GM21529 (cell line): ENCODE measurements around the gene TFRC.
"Not testable (repeated sequence)": the region's sequence is repeated elsewhere in the genome, so short reads cannot be mapped to it uniquely, and the experiment has no call there.

Experiments used
- ATAC-seq: cut with Tn5 transposase; IDR thresholded peaks from one replicate; pipeline ENCODE4 v1.9.1; 2021; ENCODE audit not compliant: unreplicated experiment

TFRC gene

DNA sequence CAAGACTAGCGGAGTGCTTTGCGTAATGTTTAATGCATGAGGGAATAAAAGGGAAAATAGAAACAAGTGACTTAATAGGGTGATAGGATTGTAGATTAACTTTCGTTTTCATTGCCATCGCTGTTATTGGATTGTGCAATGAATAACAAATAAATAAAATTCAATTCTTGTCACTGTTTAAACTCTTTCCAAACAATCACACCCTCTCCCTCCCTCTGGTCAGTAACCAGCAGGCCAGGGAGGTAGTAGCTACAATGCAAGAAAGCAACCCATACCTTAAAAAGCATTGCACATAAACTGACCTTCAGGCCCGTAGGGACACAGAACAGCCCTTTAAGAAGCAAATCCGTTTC lies 705 bp upstream of the TFRC start:
- no peak for ATAC-seq

DNA sequence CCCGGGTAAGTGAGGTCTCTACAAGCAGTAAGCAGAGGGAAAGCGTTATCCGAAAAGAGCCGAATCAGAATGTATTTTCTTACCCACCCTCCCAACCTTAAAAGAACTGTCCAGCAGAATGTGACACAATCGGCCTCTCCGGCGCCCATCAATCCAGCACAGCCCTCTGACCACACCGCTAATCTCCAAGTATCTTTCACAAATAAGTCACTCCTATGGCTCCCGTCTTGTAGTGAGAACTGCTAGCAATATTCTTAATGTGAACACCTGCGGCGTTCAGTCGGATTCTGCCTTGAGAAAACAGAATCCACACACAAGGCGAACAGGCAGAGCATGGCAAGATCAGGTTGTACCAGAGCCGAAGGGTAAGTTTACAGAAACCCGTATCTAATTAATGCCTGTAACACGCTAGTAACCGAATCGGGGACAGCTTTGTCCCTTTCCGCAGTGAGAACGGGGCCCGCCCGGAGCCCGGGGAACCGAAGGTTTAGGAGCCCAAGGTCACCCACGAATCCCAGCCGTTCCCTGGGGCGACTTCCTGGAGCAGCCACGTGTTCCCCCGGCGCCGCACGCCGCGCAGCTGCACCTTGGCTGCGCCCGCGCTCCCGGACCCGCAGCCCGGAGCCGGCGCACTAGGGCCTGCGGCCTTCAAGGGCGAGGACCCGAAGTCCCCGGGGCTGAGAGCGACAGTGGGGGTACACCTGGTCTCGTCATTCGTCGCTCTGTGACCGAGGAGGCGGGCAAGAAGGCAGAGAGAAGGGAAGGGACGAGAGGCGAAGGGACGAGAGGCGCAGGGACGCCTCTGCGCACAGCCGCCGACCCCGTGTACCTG lies 672 bp downstream of the TFRC start:
- peak; percentile 35 for ATAC-seq

DNA sequence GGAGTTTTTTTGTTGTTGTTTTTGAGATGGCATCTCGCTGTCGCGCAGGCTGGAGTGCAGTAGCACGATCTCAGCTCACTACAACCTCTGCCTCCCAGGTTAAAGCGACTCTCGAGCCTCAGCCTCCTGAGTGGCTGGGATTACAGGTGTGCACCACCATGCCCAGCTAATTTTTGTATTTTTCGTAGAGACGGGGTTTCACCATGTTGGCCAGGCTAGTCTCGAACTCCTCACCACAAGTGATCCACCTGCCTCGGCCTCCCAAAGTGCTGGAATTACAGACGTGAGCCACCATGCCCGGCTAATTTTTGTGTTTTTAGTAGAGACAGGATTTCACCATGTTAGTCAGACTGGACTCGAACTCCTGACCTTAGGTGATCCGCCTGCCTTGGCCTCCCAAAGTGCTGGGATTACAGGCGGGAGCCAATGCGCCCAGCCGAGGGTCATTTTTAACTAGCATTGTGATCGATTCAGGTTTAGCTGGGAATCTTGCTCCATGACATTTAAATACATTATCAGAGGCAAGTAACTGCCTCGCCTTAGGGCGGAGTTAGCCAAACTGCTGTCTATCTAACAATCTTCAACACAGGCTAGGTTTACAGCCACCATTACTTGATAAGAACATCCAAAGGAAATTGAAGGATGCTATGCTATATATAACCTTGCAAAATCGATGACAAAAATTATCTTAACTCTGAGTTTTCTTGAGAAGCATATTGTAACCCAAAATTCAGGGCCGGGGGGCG lies 1.6 kb downstream of the TFRC start:
- not testable (repeated sequence) for ATAC-seq

DNA sequence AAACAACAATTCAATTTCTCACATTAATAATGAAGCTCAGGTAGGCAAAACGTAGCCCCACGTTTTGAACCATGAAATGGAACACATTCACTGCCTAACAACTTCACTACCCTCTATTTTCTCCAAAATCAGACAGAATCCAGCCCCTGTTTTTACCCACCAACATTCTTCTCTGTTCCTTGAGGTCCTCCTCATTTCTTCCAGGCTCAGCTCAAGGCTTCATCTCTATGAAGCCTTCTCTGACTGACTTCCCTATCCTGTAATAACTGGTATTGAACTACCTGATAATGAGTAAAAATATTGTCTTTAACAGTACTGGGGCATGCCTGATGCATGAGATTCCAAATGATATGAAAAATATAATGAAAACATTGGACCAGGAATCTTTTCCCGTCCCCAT lies 2.2 kb downstream of the TFRC start:
- ATAC-seq = no peak

DNA sequence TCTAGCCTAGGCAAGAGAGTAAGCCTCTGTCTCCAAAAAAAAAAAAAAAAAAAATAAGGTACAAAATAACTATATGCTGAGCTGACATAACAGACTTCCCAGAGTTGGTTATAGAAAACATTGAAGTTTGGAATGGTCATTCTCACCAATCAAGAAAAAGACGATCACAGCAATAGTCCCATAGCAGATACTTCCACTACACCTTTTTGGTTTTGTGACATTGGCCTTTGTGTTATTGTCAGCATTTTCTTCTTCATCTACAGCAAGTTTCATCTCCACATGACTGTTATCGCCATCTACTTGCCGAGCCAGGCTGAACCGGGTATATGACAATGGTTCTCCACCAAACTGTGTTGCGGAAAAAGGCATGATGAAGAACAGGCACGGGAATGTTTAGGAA lies 6.9 kb downstream of the TFRC start:
- ATAC-seq = no peak

DNA sequence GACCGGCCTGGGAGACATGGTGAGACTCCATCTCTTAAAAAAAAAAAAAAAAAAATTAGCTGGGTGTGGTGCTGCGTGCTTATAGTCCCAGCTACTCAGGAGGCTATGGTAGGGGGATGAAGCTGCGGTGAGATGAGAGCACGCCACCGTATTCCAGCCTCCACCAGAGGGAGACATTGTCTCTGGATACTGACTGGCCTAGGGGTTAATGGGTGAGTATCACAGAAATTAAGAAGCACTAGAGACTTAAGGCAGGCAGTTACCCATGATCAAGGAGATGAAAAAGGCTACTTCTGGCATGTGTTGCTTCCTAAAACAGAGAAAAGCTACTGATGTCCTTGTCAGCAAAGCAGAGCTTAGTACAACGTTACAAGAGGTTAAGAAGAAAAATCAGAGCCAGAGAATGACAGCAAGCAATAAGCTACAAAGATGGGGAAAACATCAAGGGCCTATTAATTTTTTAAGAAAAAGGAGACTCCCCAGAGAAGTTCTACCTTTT lies 8.6 kb downstream of the TFRC start:
- peak; percentile 67 for ATAC-seq

DNA sequence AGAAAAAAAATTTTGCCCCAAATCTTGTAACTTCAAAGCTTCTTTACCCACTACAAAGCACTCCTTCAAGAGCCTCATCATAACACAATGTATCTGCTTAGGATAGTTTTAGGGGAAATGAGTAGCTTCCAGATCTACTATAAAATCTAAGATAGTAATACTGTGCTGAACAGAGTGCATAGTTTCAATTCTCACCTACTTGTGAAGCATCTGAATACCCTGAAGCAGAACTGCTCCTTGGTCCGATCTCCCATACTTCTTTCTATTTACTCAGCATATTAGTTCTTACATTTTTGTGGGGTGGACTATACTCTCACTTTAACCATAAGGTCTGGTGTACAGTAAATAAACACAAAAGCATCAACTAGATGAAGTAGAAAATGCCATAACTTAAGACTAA lies 9.6 kb downstream of the TFRC start:
- ATAC-seq = no peak

DNA sequence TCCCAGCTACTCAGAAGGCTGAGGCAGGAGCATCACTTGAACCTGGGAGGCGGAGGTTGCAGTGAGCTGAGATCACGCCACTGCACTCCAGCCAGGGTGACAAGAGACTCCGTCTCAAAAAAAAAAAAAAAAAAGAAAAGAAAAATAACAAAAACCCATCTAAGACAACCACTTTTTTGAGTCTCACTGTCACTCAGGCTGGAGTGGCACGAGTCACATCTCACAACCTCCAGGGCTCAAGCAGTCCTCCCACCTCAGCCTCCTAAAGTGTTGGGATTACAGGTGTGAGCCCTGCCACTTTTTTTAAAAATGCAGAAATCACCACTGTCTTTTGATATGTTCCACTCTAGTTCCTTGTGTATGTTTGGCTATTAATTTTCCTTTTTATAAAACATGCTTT lies 13.1 kb downstream of the TFRC start:
- ATAC-seq = not testable (repeated sequence)

DNA sequence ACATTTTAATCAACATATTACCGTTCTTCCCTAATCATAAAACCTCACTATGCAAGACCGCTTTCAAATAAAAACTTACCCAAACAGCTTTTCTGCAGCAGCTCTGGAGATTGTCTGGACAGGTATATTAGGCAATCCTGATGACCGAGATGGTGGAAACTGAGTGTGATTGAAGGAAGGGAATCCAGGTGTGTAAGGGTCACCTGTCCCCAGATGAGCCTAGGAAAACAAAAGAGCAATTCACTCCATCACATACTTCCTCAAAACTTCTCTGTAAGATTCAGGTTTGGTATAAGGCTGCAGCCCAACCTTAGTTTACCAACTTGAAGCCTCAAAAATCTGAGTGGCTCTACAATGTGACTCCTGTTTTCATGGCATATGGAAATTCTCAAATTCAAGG lies 14.5 kb downstream of the TFRC start:
- ATAC-seq = no peak

DNA sequence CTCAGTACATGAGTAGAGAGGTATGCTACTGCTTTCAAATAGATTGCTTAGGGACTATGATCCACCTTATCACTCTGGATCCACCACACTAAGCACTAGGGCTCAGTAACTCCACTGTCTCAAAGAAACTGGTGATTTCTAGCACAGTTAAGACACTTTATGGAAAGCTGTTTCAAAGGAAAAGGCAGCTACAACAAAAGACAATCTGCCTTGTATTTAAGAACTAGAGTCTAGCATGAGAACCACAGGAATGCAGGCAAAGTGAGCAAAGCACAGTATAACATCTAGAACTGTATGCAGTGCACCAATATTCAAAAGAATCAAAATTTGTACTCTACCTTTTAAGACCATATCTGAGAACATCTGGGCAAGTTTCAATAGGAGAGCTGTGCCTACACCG lies 17.9 kb downstream of the TFRC start:
- no peak for ATAC-seq

DNA sequence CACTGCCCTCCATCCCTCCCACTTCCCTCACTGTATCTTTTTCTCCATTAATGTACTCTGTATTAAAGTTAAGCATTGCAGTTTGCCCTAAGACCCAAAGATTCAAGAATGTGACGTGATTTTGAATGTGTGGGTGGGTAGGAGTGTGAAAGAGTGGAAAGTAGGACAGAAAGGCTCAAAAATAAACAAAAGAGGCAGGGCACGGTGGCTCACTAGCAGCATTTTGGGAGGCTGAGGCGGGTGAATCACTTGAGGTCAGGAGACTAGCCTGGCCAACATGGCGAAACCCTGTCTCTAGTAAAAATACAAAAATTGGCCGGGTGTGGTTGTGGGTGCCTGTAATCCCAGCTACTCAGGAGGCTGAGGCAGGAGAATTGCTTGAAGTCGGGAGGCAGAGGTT lies 18.4 kb downstream of the TFRC start:
- ATAC-seq = no peak

DNA sequence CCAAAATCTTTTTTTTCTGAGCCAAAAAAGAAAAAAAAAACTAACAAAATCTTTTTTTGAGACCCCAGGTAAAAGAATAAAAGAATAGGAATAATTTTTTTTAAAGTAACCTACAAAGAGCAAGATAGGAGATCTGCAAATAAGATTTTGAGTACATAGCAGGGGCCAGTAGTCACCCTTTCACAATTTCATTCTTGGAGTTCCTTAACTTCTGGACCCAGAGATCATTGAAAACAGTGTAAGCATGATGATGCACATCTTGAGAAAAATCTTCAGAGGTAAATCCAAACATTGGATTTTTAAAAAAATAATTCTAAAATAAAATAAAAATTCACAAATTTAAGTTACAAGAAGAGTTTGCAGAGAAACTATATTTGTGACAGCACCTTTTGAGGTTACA lies 18.8 kb downstream of the TFRC start:
- no peak for ATAC-seq

DNA sequence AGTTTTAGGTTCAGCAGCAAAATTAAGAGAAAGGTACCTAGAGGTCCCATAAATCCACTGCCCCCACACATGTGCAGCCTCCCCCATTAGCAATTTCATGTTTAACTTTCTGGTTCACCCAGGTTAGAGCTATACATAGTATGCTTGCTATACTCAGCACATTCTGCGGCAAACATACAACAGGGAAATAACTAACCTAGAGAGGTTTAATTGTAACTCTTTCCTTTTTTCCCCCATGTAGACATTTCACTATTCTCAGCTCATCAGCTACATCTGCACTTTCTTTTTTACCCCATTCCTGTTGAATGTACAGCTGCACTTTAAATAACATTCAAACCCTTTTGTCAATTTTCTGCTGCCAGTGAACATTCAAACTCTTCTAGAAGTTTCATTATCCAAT lies 21.1 kb downstream of the TFRC start:
- ATAC-seq = no peak

DNA sequence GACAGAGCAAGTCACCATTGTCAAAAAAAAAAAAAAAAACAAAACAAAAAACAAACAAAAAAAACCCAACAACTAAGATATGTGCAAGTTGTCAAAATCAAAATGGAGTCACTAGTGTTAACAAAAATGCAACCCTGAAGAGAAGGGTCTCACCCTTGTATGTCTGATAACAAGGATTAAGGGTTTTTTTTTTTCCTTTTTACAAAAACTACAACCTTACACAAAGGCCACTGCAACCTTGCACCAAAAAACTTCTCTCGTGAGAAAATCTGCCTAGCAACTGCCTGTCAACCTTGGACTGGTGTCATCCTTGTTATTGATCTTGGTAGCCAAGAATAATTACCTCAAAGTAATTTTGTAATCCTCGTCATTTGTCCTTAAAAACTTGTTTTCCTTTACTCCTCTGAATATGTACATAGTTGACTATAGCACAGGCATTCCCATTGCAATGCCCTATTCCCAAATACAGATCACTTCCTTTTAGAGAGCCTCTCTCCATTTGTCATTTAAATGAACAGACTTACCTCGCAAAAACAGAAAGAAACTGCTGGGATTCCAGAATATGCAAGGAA lies 24.0 kb downstream of the TFRC start:
- ATAC-seq = no peak

DNA sequence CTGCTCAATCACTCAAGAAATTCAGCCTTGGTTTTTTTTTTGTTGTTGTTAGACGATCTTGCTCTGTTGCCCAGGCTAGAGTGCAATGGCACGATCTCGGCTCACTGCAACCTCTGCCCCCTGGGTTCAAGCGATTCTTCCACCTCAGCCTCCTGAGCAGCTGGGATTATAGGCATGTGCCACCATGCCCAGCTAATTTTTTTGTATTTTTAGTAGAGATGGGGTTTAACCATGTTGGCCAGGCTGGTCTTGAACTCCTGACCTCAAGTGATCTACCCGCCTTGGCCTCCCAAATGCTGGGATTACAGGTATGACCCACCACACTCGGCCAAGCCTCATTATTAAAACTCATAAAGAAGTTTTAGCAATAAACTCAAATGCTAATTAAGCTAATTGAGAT lies 25.5 kb downstream of the TFRC start:
- ATAC-seq = not testable (repeated sequence)

DNA sequence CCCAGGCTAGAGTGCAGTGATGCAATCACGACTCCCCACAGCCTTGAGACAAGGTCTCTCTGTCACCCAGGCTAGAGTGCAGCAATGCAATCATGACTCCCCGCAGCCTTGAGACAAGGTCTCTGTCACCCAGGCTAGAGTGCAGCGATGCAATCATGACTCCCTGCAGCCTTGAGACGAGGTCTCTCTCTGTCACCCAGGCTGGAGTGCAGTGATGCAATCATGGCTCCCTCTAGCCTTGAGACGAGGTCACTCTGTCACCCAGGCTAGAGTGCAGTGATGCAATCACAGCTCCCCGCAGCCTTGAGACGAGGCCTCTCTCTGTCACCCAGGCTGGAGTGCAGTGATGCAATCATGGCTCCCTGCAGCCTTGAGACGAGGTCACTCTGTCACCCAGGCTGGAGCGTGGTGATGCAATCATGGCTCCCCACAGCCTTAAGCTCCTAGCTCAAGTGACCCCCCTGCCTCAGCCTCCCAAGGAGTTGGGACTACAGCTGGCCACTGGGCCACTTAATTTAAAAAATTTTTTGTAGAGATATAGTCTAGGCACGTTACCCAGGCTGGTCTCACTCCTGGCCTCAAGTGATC lies 26.1 kb downstream of the TFRC start:
- no peak for ATAC-seq

DNA sequence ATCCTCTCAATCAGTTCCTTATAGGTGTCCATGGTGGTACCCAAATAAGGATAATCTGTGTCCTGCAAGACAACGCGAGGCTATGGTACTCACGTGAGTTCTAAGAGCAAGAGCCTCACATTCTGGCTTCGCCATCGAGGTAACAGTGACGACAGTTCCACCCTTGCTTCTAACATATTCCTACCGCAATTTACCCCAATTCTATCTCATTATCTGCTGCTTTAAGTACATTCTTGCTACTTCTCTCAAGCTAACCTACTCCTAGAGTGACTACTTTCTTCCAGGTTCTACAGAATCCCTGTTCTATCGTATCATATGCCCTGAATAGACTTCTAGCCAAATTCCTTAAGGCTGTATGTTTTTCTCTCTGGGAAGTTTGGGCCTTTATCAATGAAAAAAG lies 26.6 kb downstream of the TFRC start:
- no peak for ATAC-seq

DNA sequence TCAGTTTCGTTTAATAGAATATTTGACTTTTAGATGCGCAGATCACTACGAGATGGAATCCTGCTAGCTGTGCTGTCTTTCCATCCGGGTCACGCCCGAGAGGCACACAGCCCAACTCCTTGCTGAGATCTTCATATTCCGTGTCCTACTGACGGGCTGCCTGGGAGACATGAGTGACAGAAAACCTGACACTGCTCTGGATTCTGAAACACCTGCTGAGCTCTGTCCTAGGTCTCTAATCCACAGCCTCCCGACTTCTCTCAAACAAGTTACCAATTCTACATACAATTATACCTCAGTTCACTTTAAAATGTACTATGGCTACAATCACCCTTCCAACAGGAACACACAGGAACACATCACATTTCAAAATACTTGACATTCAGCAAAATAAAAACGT lies 27.2 kb downstream of the TFRC start:
- no peak for ATAC-seq

DNA sequence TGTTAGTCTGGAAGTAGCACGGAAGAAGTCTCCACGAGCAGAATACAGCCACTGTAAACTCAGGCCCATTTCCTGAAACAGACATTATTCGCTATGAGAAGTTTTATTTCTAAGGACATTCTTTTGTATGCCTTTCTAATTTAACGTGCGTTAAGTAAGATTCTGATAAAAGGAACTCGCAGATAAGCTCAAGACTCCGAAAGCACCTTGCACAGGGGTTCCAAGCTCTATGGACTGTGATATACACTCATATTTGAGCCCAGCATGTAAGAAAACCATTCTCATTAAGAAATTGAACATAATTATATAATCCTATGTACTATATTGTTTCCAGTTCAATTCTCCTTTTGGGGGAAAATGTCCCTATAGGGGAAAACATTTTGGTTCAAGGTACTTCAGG lies 28.4 kb downstream of the TFRC start:
- ATAC-seq = no peak

DNA sequence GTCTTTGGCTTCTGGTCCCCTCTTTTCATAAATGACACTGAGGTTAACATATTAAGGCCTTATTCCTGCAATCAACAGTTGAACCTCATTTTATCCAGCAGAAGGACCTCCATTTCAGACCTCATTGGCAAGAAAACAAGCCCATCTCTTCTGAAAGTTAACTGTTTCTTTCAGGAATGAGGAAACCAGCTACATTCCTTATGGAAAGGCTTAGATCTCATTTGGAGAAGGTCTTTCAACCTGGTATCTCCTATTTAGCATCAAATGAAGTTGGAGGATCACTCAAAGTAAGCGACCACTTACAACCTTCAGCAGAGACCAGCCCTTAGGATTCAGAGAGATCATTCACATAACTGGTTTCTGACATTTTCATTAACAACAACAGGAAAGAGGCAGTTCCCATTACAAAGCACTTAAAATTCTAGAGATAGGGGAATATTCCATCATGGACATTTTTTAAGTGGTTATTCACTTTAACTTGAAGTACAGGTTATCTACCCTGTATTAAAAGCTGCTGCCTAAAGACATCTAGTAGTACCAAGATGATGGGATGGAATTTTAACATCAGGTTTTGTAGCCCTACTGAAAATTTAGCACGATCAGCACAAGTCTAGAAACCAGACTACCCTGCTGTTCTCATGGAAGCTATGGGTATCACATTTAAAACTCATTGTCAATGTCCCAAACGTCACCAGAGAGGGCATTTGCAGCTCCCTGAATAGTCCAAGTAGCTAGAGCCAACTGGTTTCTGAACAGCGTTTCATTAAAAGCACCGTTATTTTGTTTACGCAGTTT lies 30.4 kb downstream of the TFRC start:
- no peak for ATAC-seq

DNA sequence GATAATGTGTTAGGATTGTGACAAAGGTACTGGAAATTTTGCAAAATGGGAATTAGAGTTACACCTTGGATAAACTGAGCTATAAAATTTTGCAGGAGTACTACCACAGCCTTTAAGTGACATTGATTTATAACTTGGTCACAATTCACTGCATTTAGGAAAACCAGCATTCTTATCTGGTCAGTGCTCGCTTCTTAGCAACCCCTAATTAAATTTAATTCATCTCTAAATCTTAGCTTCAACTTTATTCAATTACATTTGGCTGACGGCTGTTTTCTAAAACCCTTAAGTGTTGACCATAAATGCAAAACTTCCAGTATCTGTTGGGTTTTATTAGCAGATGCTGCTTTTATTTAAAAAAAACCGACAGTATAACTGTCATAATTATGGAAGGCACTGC lies 31.3 kb downstream of the TFRC start:
- ATAC-seq = no peak
